ENCODE results near the gene EPAS1. TPM values are rescaled to one million over a fixed set of nuclear protein-coding genes. Genes with fewer than 3 reads are reported as not detected.
A peak's percentile ranks its signal among the peaks of the same experiment; 100 is the strongest.

EPAS1 gene
- total and polyA plus RNA-seq, 2 of the 13 experiments (the other 11 are each of a cell fraction or from before 2014, with no cell fraction given): 47.1 to 182 TPM

- BruUV-seq (replicated peaks): no TSS peak
- Histone ChIP-seq H3K9me3 (ENCODE audit: low read length) (no peaks in the 10 kb centered on the region), H4K20me1 (ENCODE audit: insufficient read depth, low read length) (no peaks in the 10 kb centered on the region; the same call in 1 of the 2 replicates), H3K27me3 (ENCODE audit: control insufficient read depth in 1 of 2, insufficient read depth in 2 of 2, low read length in 2 of 2) (no peaks in the 10 kb centered on the region), H3K79me2 (ENCODE audit: insufficient read depth, low read length) (no peaks in the 10 kb centered on the region), H3K4me1 (ENCODE audit: insufficient read depth, low read length) (peaks cover 32% of the 10 kb centered on the region), H3K9ac (ENCODE audit: insufficient read depth, low read depth, low read length) (no peak overlapping the region), H3K27ac (ENCODE audit: extremely low read length, insufficient read depth, low read length) (no peak overlapping the region), H2AFZ (ENCODE audit: low read length) (no peak overlapping the region), H3K4me3 (replicated peaks in 1 of 3; ENCODE audit: insufficient read depth in 1 of 3, low read depth in 2 of 3, low read length in 3 of 3) (no peak overlapping the region), H3K36me3 (replicated peaks in 1 of 2; ENCODE audit: control insufficient read depth in 1 of 2, insufficient read depth in 2 of 2, low read length in 2 of 2) (peaks cover 55 to 98% of the 10 kb centered on the region in 2 experiments), H3K4me2 (ENCODE audit: low read depth, low read length) (no peak overlapping the region)
- POLR2A ChIA-PET: no interaction called here
- intact Hi-C loops (cut with micrococcal nuclease; ENCODE audit: unreplicated experiment) (no loop called here), in situ Hi-C loops (cut with HindIII; ENCODE audit: extremely low pct_ligation_motif_present, low pct_unique_long_range_greater_than_20kb) (loop anchor here (10.0 kb wide), 1 partner anchor 279 kb away; no protein-coding TSS in a partner anchor)
- DNase-seq (ENCODE audit: low spot score): no peak
- CTCF ChIA-PET (ENCODE audit: low intra/inter-chr PET ratio, low total read pairs): no interaction called here
- TF ChIP-seq MBD4 (IDR thresholded peaks at IDR 0.05; ENCODE audit: borderline replicate concordance, low read length) (no peak), SRSF1 (optimal IDR thresholded peaks at IDR 0.05; ENCODE audit: low read depth, low read length) (no peak), ZNF326 (CRISPR knock-in tag; IDR thresholded peaks at IDR 0.05; ENCODE audit: borderline replicate concordance) (no peak), TBX3 (IDR thresholded peaks at IDR 0.05; ENCODE audit: borderline replicate concordance) (no peak), SP1 (IDR thresholded peaks at IDR 0.05) (no peak), SP1 (CRISPR knock-in tag; IDR thresholded peaks at IDR 0.05) (no peak), ZNF598 (CRISPR knock-in tag; IDR thresholded peaks at IDR 0.05; ENCODE audit: borderline replicate concordance) (no peak), POLR2AphosphoS2 (IDR thresholded peaks at IDR 0.05; ENCODE audit: low read depth, low read length) (0 out of 2 replicates have a peak, but pooled peaks have one; percentile 49), ATRX (CRISPR knock-in tag; IDR thresholded peaks at IDR 0.05; ENCODE audit: borderline replicate concordance) (no peak), CEBPB (IDR thresholded peaks at IDR 0.05; ENCODE audit: borderline replicate concordance, low read depth, low read length) (peak; percentile 70), SKIL (CRISPR knock-in tag; IDR thresholded peaks at IDR 0.05; ENCODE audit: borderline replicate concordance) (no peak)
- WGBS (ENCODE audit: low lambda C conversion rate): 96% methylated on average over 6 of the region's 6 CpGs
- FAIRE-seq: no peak
- ATAC-seq: no peak
Measured at GRCh38 chr2:46353509-46353908, 56.3 kb downstream of the EPAS1 start.
